NK-92 (cell line): Measurements from ENCODE around the gene CTNNB1.
"Not testable (repeated sequence)": the region's sequence is repeated elsewhere in the genome, so short reads cannot be mapped to it uniquely, and the experiment has no call there.

Experiments
- DNase-seq: peaks from one replicate; lab custom pipeline; 2025; ENCODE audit not compliant: unreplicated experiment; lab: John Stamatoyannopoulos, UW

The CTNNB1 gene

DNA sequence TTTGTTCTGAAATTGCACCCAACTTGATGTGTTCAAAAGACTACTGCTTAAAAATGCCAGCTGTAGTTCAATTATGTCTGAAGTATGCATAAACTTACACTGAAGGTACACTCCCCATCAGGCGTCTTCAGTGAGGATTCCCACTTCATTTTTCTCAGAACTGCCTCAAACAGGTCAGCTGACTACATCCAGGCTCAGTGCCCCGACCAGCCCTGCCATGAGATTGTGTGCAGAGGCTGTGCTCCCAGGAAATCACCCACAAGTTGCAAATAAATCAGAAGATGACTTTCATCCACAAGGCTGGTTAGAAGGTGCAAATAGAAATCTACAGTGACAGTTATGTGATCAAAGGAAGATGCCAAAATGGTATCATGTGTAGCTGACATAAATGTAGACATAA lies 51.5 kb downstream of the CTNNB1 start:
- DNase-seq = no peak

- no peak for DNase-seq
Observed at GRCh38 chr3:41251593-41251992, 52.3 kb downstream of the CTNNB1 start.

DNA sequence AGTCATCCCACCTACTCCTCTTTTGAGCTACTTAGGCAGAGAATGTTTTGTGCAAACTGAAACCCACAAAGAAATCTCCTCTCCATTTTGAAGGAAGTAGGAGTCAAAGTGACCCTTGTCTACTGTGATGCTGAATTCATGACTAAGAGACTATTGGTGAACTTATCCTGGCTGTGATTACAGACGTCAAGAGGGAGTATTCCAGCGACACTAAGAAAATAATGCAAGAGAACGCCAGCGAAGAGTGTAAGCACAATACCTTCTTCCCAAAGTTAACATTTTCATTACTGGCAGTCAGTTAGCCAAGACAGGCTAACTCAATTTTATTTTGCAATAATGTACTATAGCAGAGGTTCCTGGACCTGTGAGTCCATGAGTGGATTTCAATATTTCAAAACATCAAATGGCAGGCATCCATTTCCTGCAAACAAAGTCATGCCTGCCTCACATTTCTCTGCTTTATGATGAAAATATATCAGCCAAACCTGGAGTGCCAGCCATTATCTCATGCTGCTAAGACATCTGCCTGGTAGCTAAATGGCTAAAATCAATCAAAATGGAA lies 59.0 kb downstream of the CTNNB1 start:
- no peak for DNase-seq

DNA sequence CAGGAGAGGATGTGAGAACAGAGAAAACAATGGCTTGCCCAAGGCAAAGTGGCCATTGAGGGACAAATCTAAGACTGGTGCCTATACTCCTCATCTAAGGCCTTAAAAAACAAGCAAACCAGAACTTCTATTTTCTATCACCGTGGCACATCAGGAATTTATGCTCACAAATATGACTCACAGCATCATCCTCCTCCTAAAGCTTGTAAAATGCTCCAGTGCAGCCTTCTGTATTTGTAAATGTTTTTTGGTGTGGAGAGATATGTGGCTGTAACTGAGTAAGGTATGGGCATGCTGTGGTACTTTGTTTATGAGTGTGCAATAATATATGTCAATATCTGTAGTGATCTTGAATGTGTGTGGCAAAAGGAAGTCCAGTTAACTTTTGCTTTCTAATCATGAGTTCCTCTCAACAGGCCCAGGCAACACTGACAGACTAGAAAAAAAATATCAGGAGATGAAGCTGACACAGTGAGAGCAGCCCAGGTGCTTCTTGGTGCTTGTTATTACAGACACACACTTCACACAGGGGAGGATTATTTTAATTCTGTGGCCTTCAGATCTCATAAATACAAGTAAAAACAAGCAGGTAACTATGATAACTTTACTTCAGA lies 60.3 kb downstream of the CTNNB1 start:
- DNase-seq = no peak

DNA sequence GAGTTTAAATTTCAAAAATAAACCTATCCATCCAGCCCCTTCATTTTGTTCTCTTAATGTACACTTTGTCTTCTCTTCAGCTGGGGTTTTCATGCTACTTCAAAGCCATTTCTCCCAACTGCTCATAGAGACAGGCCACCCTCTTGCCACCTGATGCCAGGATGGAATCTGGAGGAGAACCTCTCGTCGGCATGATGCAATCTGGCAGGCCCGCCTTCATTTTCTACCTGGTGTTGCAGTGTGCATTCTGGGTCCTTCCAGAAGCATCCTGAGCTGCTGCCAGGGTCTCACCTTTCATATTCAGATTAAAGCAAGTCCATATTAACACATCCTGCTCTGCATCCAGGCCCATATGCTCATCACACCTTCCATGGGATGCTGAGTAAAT lies 60.8 kb downstream of the CTNNB1 start:
- DNase-seq = no peak

- no peak for DNase-seq
Observed at GRCh38 chr3:41265011-41265545, 65.8 kb downstream of the CTNNB1 start.

GRCh38 chr3:41265823-41266273 lies 66.5 kb downstream of the CTNNB1 start:
- DNase-seq = no peak

DNA sequence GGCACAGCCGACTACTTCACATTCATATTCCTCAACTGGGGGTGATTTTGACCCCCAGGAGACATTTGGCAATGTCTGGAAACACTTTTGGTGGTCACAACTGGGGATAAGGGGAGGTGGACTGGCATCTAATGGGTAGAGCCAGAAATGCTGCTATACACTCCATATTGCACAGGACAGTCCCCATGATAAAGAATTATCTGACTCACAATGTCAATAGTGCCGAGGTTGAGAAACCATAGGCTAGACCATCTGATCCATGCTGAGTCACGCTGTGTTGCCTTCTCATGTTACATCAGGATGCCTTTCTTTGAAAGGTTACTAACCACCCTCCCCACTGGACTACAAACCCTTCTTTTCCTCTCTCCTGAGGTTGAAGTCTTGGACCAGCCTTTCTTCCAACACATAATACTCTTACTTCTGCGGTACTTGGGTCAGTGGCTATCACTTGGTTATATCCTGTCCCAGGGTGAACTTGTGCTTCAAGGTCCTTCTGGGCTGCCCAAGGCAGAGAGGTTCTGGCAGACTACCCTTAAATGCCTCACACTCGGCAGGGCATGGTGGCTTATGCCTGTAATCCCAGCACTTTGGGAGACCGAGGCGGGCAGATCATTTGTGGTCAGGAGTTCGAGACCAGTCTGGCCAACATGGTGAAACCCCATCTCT lies 68.8 kb downstream of the CTNNB1 start:
- DNase-seq = no peak

GRCh38 chr3:41272667-41273066 lies 73.4 kb downstream of the CTNNB1 start:
- no peak for DNase-seq

DNA sequence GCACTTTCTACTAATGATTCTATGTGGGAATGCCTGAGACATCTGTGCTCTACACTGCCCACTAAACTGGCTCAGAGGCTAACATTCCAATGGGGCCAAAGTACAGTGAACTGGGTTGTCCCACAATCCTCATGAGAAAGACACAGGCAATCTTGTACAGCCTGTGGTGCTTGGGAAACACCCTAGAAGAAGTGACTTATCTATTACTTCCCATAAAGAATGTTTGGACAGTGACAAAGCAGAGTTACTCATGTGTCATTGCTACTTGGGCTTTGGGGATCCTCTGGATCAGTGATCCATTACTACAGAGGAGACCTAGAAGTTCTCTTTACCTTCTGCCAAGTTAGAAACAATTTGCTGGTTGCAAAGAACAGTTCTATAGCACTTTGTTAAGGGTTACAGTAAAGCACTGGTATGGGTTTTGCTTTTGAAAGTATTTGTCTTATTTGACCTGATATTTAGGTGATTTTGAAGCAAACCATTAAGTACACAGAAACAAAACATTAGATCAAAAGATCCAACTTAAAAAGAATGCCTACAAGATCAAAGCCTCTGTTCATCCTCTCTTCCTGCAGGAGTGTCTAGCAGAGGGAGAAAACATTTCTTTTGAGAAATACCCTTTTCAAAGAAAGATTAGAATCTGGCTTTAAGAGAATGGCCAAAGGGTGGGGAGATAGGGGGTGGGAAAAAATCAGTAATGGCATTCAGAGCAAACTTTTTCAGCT lies 75.8 kb downstream of the CTNNB1 start:
- DNase-seq = no peak

DNA sequence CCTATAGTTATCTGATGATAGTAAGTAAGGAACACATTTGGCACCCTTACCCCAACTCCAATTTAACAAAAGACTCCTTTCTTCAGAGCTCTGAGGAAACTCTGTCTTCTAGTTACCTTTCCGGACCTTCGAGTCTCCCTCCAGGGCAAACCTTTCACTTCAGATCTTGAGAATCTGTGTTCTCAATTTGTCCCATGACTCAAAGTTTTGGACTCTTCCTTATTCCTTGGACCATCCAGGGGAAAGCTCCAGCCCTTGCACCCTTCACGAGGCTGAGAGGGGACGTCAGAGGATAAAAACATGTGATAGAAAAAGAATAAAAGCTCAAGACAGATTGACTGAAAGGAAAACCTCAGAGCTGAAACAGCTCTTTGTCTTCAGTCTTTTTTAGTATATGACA lies 76.9 kb downstream of the CTNNB1 start:
- DNase-seq = no peak

GRCh38 chr3:41277790-41278465 lies 78.6 kb downstream of the CTNNB1 start:
- no peak for DNase-seq

DNA sequence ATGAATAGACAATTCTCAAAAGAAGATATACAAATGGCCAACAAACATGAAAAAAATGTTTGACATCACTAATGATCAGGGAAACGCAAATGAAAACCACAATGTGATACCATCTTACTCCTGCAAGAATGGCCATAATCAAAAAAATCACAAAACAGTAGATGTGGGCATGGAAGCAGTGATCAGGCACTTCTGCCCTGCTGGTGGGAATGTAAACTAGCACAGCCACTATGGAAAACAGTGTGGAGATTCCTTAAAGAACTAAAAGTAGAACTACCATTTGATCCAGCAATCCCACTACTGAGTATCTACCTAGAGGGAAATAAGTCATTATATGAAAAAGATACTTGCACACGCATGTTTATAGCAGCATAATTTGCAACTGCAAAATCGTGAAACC lies 85.6 kb downstream of the CTNNB1 start:
- not testable (repeated sequence) for DNase-seq

- no peak for DNase-seq
Observed at GRCh38 chr3:41286305-41286704, 87.0 kb downstream of the CTNNB1 start.

GRCh38 chr3:41288785-41289184 lies 89.5 kb downstream of the CTNNB1 start:
- no peak for DNase-seq
